ENCODE results near the gene STMP1.
"Not testable (repeated sequence)": the region's sequence is repeated elsewhere in the genome, so short reads cannot be mapped to it uniquely, and the experiment has no call there.

The STMP1 gene

DNA sequence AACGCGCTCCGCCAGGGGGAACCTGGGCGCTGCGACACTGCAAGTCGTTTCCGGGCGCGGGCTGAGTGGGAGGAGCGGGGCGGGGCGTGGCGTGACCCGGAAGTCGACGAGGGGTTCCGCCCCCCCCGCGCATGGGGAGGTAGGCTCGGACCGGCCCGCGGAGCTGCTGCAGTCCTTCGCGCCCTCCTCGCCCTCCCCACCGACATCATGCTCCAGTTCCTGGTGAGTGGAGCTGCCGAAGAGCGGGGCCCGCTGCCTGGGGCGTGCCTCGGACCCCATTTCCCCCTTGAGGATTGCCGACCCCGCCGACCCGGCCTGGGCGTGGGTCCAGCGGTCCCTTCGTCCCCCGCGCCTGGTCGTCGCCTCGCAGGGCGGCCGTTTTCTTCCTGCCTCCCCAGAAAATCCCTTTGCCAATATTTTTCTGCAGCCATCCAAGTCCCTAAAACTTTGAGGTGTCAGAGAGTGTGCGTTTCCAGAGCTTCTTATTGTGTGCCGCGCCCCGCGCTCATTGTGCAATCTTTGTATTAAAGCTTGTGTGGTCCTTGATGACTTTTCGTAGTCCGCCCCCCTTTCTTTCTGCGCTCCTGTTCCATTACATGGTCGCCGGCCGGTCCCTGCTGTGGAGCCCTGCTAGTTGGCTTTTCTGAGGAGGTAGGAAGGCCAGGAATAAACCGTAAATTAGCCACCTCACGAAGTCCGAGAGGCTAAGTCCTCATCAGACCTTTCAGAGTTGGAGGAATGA lies at the start of gene STMP1:
TSS of gene STMP1 (plus strand) at position 142 of the 742 bp plus-strand sequence.
- peak; percentile 65 to 97 (median 91) for DNase-seq

DNA sequence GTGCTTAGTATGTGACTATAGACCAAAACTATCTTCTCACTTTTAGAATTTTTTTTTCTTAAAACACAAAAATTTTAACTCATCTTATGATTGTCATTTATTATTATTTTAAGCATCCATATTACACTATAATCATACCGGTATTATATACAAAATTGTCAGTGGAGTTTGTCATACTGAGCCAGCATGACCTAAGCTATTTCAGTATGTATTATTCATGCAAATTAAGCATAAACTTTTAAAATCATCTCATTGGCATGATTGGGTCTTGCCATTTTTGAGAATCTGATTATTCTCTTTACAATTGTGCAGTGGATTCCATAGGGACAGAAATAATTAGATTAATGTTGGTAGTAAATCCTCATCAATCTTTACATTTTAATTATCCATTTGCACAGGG lies 46.2 kb upstream of the STMP1 start:
- no peak for DNase-seq

DNA sequence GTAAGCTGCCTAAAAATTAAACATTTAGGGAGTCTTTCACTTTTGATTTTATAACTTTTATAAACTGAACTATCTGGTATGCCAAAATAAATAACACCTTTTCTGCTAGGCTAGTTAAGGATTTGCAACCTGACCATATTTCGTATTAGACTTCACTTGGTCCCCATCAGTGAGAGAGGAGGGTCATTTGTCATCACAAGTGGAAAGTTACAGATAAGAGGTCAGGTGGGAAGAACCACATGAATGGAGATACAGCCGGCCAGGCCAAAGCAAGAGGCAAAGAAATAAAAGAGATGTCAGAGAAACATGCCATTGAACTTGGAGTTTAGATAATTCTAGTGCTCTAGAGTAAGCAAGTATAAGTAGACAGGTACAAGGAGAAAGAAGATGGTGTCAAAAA lies 44.5 kb upstream of the STMP1 start:
- no peak for DNase-seq

DNA sequence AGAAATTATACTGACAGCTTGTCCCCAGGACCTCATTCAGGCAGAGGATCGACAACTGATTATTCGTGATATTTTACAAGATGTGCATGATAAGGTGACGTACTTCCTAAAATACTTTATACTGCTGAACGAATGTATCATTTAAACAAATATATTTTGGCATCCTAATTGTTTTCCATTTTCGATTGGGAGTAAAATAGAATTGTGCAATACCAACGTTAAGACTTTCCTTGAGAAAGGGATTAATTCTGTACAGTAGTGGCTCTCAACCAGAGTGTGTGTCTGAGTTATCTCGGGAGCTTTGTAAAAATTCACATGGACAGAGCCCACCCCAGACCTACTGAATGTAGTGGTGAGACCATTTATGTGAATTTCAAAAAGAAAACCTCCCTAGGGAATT lies 43.8 kb upstream of the STMP1 start:
- no peak for DNase-seq

DNA sequence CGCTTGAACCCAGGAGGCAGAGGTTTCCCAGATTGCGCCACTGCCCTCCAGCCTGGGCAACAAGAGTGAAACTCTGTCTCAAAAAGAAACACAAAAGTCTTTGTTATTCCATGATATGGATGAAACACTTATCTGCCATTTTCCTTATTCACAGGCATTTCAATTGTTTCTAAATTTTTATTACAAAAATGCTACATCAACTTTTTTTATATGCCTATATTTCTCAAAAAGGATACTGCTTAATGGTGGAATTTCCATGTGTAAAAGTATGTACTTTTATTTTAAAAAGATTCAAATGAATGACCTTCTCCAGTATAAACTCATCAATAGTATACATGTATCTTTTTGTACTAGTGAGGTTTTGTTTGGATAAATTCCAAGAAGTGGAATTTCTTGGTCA lies 41.9 kb upstream of the STMP1 start:
- no peak for DNase-seq

DNA sequence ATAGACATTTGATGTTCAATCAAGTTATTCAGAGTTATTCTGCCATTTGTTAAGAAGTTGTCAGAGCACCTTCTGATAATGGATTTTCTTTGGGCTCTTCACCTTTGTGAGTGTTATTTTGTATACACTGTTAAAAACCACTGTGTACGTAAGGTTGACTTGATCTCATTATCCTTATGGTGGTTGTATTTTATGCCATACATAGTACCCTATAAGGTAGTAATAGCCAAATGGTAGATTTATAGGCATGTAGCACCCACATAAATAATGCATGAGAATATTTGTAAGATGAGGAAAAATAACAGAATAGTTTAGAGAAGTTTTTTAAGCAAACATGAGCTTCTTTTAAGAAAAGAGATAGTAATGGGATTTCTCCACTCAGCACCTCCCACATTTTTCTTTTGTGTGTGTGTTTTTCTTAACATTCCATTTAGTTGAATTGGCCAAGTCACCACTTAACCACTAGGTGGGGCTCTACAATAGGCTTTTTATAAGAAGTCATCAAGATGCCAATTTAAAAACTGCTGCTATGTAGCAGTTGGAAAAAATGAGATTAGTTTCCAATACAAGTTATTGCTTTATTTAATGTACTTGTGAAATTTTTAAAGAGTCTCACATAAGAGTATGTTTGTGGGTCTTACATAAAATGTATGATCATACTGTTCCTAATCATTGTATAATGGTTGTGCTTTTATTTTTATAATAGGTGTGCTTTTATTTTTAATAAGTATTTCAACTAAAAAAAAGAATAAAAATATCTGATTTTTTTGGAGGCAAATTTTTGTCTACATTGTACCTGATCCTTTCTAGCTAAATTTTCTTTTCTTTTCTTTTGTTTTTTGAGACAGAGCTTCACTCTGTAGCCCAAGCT lies 41.1 kb upstream of the STMP1 start:
- DNase-seq = peak in 9 of 51 donors; percentile 1 to 74 (median 16)

DNA sequence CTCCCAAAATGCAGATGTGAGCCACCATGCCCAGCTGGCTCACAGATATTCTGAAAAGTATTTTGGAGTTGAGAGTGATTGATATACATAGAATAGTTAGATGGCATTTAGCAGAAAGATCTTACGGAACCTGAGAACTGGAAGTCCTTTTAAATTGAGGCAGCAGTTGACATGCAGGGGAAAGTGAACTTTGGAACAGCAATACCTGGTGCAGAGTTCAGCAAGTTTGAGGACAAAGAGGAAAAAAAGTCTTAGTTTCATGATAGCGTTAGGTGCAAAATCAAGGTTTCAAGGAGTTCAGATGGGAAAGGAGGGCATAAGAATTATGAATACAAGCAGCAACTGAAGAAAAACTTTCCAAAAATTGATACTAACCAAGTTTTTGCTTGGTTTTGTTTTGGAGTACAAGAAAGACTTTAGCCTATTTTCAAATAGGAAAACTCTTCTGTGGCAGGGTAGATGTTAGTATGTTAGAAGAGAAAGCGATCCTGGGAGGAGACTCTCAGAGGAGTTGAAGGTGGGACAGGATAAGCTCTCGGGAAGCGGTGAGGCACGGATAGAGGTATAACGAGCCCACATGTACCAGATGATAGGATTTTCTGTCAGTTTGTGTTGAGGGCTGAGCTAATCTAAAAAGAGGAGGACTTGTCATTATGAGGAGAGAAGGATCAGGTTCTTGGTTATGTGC lies 28.0 kb upstream of the STMP1 start:
- no peak for DNase-seq

DNA sequence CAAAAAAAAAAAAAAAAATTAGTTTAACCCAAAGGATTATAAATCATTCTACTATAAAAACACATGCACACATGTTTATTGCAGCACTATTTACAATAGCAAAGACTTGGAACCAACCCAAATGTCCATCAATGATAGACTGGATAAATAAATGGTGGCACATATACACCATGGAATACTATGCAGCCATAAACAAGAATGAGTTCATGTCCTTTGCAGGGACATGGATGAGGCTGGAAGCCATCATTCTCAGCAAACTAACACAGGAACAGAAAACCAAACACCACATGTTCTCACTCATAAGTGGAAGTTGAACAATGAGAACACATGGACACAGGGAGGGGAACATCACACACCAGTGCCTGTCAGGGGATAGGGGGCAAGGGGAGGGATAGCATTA lies 22.6 kb upstream of the STMP1 start:
- not testable (repeated sequence) for DNase-seq

DNA sequence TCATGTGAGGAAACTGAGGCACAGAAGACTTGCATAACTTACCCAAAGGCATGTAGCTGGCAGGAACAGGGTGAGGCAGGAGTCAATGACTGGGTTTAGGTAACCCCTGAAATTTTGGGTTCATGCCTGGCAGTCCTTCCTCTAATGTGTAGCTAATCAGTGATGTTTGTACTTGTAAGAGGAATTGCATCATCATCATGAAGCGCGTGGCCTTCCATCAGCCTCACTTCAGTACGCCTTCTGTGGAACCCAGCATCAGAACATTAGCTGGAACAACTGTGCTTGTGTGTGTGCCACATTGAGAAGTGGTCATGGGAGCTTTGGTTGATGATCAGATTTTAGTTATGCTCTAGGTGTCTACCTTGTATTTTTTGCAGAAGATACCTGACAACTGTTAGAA lies 18.2 kb upstream of the STMP1 start:
- DNase-seq = no peak

DNA sequence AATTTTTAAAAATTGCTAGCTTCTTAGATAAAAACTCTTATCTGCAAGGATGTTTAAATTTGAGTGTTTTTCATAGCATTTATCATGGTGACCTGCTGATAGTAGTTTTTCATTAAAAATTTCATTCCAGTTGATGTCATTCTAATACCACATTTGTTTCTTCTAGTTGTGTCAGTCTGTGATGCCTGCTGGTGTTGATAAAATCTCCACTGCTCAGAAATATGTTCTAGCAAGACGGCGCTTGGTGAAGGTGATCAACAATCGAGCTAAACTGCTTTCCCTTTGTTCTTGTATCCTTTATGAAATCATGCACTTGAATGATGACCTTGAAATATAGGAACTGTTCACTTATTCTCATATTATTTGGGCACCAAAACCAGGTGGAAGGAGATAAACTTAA lies 17.6 kb upstream of the STMP1 start:
- no peak for DNase-seq

DNA sequence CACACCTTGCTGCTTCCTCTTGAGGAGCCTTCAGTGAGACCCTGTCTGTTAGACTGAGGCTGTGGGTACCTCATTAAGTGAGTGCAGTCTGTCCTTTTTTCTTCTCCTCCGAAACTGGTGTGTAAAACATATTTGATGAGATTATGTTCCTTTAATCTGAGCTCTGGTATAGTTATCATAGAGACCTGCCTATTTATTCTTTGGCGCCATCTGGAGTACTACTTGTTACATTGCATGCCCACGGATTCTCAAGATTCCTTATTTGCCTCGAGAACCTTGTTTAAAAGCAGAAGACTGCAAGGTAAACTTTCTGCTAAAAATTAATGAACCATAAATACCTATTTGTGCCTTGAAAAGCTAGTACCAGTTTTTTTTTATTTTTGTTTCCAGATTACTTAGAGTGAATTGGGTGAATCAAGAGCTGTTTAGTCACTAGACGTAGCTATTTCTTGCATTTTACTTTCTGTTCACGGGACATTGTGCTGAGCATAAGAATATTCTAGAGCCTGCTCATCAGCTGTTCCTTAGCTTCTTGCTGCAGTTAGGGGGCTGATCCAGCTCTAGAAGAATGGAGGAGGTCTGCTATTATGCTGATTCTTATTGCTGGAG lies 16.9 kb upstream of the STMP1 start:
- peak in 4 of 51 donors; percentile 5 to 71 (median 12) for DNase-seq

DNA sequence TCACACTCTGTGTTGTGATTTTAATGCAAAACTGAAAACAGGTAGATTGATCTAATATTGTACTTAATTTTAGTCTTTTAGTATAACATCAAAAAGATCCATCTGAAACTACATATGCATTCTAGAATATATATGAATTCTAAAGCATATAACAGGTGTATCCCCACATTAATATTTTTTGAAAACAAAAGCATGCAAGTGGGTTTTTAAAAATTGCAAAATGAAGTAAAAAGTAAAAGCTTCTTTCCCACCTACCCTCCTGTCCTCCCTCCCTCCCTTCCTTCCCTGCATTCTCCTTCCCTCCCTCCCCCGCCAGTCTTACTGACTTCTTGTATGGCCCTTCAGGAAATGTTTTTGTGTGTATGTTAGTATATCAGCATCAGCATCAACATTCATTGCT lies 14.6 kb upstream of the STMP1 start:
- DNase-seq = no peak

DNA sequence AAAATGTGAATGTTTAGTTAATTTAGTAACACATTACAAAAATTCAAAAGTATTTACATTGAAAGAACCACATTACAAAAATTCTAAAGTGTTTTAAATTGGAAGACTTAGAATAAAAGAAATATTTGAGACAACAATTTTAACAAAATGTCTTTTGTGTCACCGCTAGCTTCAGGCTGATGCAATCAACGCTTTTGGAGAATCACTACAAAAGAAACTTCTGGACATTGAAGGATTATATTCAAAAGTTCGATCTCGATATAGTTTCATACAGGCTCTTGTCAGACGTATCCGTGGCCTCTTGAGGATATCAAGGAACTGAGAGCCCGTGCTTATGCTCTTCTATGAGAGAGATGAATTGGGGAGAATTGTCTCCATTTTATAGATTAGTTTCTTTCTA lies 14.1 kb upstream of the STMP1 start:
- no peak for DNase-seq

DNA sequence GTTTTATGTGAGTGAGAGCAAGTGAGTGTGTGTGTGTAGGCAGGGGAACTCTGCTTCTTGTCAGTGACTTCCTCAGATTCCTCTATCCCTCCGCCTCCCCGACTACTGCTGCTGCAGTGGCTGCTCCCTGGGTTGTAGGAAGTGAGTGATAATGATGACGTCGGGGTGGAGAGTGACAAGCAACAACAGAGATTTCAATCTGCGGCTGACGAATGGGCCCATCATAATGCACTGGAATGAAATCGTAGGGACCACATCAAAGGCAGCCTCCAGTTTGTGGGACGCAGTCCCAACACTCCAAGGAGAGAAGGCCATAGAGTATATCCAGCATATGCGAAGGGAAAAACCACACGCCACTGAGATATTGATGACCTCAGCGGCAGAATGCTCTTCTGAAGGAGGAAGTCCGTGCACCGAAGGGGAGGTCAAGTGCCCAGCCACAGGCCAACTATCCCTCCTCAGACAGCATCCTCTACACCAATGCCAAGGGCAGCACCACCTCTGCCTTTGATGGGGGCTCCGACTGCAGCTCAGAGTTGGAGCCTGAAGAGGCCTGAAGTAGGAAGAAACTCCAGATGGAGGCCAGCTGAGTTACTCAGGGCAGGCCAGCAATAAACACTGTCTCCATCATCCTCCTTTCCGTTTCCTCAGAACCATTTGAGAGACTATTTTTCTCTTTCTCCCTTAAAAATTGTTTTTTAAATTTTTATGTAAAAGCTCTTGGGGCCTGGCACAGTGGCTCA lies 11.3 kb upstream of the STMP1 start:
- DNase-seq = peak in 8 of 51 donors; percentile 6 to 44 (median 18)

DNA sequence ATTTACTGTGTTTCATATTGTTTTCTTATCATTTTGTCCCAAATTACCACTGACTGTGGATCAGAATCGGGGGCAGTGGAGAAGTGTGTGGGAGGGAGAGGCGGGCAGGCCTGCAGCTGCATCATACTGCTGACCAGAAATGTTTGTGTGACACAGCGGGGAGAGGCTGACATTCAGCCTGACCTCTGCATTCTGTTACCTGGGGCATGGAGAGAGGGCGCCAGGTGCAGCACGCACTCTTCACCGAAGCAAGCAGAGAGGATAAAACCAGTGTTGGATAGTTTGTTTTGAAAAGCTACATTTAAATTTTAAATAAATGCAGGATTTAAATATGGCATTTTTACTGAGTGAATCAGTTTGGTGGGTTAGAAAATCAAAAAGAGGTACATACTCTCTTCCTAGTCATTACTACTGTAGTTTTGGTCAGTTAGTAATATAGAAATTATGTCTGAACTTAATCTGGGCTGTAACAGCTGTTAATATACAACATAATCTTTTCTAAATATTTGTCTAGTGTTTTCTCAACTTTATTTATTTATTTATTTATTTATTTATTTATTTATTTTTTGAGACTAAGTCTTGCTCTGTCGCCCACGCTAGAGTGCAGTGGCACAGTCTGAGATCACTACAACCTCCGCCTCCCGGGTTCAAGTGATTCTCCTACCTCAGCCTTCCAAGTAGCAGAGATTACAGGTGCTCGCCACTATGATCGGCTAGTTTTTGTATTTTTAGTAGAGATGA lies 8.8 kb upstream of the STMP1 start:
- DNase-seq = no peak

DNA sequence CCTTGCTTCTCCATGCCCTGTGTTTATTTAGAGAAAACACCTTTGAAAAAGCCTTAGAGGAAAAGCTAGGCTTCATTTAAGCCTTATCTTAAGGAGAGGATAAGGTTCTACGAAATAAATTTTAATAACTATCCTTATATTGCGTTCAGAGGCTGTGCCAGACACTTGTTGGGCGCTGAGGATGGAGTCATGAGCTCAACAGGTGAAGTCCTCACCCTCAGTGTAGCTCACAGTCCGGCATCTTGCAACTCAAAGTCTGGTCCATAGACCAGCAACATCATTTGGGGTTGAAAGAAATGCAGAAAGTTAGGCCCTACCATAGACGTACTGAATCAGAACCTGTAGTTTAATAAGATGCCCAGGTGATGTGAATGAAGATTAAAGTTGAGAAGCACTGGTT lies 3.8 kb upstream of the STMP1 start:
- DNase-seq = no peak

DNA sequence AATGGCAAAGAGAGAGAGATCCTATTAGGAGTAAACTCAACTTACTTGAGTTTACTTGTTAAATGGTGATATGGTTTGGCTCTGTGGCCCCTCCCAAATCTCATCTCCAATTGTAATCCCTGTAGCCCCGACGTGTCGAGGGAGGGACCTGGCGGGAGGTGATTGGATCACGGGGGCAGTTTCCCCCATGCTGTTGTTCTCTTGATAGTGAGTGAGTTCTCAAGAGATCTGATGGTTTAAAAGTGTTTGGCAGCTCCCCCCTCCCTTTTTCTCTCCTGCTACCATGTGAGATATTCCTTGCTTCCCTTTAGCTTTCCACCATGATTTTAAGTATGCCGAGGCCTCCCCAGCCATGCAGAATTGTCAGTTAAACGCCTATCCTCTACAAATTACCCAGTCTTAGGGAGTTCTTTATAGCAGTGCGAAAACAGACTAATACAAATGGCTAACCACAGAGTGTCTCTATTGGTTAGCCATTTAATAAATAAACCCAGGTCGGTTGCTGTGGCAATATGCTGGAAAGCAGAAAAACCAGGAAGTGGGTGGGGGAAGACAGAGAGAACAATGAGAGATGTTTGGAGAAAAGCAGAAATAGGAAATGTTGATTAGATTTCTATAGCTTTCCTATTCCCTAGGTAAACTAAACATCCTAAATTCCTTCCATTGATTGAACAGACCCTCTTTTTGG lies 3.0 kb upstream of the STMP1 start:
- DNase-seq = no peak

DNA sequence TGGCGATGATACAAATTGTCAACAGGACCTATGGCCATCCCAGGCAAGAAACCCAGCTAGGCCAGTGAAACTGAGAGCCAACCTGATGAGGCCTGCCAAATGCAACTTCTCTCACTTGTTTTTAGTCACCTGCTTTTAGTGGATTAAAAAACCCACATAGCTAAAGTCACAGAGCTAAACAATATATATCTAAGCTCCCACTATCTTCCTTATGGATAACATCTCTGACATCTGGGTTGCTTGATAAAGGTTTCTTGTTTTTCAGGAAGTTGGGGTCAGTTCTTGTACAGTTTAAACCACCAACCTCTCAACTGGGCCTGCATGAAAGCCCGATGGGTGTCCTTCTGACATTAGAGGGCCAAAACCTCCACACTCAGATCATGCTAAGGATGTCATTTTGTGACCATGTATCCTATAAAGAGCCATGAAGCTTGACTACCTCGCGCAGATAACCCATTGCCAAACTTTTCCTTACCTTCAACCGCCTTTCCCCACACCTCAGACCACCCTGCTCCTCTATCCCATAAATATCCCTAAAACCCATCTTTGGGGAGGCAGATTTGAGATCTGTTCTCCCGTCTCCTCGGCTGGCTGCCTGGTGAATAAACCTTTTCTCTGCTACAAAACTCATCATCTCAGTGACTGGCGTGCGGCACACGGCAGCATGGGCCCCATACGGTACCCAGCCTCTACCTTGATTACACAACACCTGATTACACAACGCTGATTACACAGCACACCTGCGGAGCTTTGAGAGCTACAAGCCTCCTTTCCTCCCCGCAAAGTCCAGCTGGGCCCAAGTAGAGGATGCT lies 797 bp upstream of the STMP1 start:
- no peak for DNase-seq

DNA sequence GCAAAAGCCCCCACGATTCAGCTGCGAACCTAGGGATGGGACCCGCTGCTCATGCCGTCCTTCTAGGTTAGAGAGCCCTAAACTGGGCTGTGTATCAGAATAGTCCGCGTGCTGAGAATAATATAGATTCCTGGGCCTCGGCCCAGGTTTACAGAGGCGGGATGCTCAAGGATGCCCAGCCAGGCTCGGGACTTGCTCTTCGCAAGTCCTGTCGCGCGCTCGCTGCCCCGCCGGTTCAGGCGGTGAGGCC lies 266 bp upstream of the STMP1 start:
- DNase-seq = no peak

All from hypothalamus (tissue), 51 donors.